Suprapubic skin (tissue), 4 donors: ENCODE data around the gene NHLRC4. TPM values are rescaled to one million over a fixed set of nuclear protein-coding genes. Genes with fewer than 3 reads are reported as not detected.
A peak's percentile ranks its signal among the peaks of the same experiment; 100 is the strongest.
"Not testable (repeated sequence)": the region's sequence is repeated elsewhere in the genome, so short reads cannot be mapped to it uniquely, and the experiment has no call there.

ENCODE experiments used
- DNase-seq, 2 donors: peaks; one replicate each; pipeline ENCODE4 v3.0.0-alpha.2; 2019; ENCODE audit warnings: low spot score in 2 of 2
- H3K27ac ChIP-seq: fragments of 200-600 bp; sonication (generic); one replicate; pipeline ENCODE4 v1.5.1; 2019
- H3K27me3 ChIP-seq: fragments of 200-600 bp; sonication (generic); one replicate; pipeline ENCODE4 v1.5.1; 2019
- H3K36me3 ChIP-seq: fragments of 200-600 bp; sonication (generic); one replicate; pipeline ENCODE4 v1.5.1; 2019
- H3K4me1 ChIP-seq: fragments of 200-600 bp; sonication (generic); one replicate; pipeline ENCODE4 v1.5.1; 2019
- H3K4me3 ChIP-seq: fragments of 200-600 bp; sonication (generic); one replicate; pipeline ENCODE4 v1.5.1; 2019; ENCODE audit warnings: mild to moderate bottlenecking
- H3K9me3 ChIP-seq: fragments of 200-600 bp; sonication (generic); one replicate; pipeline ENCODE4 v1.5.1; 2019
- EP300 ChIP-seq: sonication (generic); formaldehyde crosslinking; IDR thresholded peaks from one replicate; pipeline ENCODE4 v1.6.1; 2017; ENCODE audit warnings: antibody characterized with exemption
- POLR2A ChIP-seq, 2 donors: fragments of 450-650 bp; IDR thresholded peaks; one replicate each; pipeline ENCODE4 v1.6.1; 2017; ENCODE audit warnings: antibody characterized with exemption in 2 of 2, mild to moderate bottlenecking in 2 of 2, moderate library complexity in 2 of 2
- POLR2AphosphoS5 ChIP-seq, 3 donors: sonication (generic); formaldehyde crosslinking; IDR thresholded peaks; one replicate each; pipeline ENCODE4 v1.6.1; 2017; ENCODE audit warnings: antibody characterized with exemption in 3 of 3
- WGBS: methylation state at CpG from one replicate; pipeline ENCODE4 v1.1.5; 2018; 5-methylcytosine and 5-hydroxymethylcytosine counted together
- total RNA-seq, 4 donors: library from RNA; depleted of rRNA; stranded (reverse); fragments of >200 nt; gene quantifications; one replicate each; pipeline ENCODE4 v1.1.0, GENCODE V29; 2016
- TF ChIP-seq, protein P1 (sequence below), 2 donors: fragments of 200-600 bp in 1 of 2; fragments of 450-650 bp in 1 of 2; sonication (generic) in 1 of 2; IDR thresholded peaks; one replicate each; pipeline ENCODE4 v1.5.1; 2016 to 2019; ENCODE audit warnings: antibody characterized with exemption in 2 of 2, mild to moderate bottlenecking in 1 of 2, moderate library complexity in 1 of 2

The NHLRC4 gene
- total RNA-seq, 4 donors from 2014 or later: 0.29 to 0.79 (median 0.35) TPM

DNA sequence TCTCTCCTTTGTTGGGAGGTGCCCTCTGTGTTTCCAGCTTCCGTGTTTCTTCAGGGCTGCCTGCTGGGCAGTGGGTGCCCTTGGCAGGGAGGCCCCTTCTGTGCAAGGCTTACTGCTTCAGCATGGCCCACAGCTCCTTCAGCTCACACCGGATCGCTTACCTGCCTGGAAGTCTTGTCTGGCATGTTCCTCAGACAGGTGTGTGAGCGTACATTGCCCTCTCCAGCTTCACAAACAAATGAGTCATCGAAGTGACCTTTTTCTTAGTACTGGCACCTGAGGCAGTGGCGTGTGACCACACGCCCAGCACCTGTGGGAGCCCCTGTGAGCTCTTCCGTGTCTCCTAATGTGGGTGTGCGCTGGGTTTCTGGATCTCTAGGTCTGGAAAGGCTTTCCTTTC, 26.6 kb downstream of the NHLRC4 start:
- Histone ChIP-seq H3K27ac (peak overlapping the region; percentile 91), H3K36me3 (no peaks in the 10 kb centered on the region), H3K4me3 (peak overlapping the region; percentile 84), H3K27me3 (no peaks in the 10 kb centered on the region), H3K9me3 (no peaks in the 10 kb centered on the region), H3K4me1 (peaks cover 68% of the 10 kb centered on the region)
- TF ChIP-seq POLR2A (IDR thresholded peaks at IDR 0.05): no peak
- TF ChIP-seq, protein P1, sequence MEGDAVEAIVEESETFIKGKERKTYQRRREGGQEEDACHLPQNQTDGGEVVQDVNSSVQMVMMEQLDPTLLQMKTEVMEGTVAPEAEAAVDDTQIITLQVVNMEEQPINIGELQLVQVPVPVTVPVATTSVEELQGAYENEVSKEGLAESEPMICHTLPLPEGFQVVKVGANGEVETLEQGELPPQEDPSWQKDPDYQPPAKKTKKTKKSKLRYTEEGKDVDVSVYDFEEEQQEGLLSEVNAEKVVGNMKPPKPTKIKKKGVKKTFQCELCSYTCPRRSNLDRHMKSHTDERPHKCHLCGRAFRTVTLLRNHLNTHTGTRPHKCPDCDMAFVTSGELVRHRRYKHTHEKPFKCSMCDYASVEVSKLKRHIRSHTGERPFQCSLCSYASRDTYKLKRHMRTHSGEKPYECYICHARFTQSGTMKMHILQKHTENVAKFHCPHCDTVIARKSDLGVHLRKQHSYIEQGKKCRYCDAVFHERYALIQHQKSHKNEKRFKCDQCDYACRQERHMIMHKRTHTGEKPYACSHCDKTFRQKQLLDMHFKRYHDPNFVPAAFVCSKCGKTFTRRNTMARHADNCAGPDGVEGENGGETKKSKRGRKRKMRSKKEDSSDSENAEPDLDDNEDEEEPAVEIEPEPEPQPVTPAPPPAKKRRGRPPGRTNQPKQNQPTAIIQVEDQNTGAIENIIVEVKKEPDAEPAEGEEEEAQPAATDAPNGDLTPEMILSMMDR (IDR thresholded peaks at IDR 0.05): no peak
- no peak for TF ChIP-seq POLR2AphosphoS5 (IDR thresholded peaks at IDR 0.05)
- no peak for TF ChIP-seq EP300
- DNase-seq: no peak
- 30% methylated on average over 8 of the region's 9 CpGs for WGBS

DNA sequence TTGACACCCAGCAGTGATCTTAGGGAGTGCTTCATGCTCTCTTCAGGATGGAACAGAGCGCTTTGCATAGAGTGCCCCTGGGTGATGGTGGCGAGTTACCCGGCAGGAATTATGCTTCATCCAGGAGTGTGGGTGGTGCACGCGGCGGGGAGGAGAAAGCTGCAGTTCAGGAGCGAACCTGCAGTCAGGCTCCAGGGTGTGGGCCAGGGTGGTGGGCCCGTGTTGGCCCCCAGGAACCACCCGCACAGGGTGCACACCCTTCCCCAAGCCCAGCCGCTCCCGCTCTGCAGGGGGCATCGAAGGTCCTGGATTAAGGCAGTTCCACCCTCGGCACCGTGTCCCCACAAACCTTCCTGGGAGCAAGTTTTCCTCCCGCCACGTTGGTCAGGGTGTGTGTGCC, 27.0 kb downstream of the NHLRC4 start:
- Histone ChIP-seq H3K9me3 (no peaks in the 10 kb centered on the region), H3K27me3 (no peaks in the 10 kb centered on the region), H3K4me3 (peak overlapping the region; percentile 18), H3K27ac (peak overlapping the region; percentile 91), H3K4me1 (peaks cover 65% of the 10 kb centered on the region), H3K36me3 (peaks cover 1% of the 10 kb centered on the region)
- no peak for DNase-seq
- no peak for TF ChIP-seq POLR2A (IDR thresholded peaks at IDR 0.05)
- no peak for TF ChIP-seq POLR2AphosphoS5 (IDR thresholded peaks at IDR 0.05)
- TF ChIP-seq, protein P1 (IDR thresholded peaks at IDR 0.05): no peak
- TF ChIP-seq EP300: no peak
- 10% methylated on average over 2 of the region's 16 CpGs for WGBS

DNA sequence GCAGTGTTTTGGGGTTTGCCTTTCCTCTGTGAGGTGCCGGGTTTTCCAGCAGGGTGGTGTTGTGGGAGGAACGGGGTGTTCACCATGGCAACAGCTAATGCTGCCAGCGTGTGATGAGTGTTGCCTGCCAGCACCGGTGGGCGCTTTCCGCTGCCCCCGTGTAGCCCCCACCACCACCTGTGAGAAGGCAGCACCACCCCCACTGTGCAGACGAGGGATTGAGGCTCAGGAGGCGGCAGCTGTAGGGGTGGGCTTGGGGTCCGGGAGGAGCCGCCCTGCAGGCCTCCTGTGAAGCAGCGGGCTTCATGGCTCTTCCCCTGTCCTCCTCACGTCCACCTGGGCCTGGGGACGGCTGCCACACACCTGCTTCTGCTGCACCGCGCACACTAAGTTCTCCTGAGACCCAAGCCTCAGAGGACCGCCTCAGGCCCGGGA, 28.3 kb downstream of the NHLRC4 start:
- Histone ChIP-seq H3K27me3 (no peaks in the 10 kb centered on the region), H3K9me3 (no peaks in the 10 kb centered on the region), H3K36me3 (peaks cover 7% of the 10 kb centered on the region), H3K4me1 (peaks cover 65% of the 10 kb centered on the region), H3K4me3 (no peak overlapping the region), H3K27ac (no peak overlapping the region)
- TF ChIP-seq, protein P1 (IDR thresholded peaks at IDR 0.05): no peak
- TF ChIP-seq POLR2A (IDR thresholded peaks at IDR 0.05): no peak
- TF ChIP-seq POLR2AphosphoS5 (IDR thresholded peaks at IDR 0.05): no peak
- TF ChIP-seq EP300: no peak
- DNase-seq: peak in 1 of 2 donors; percentile 55
- 75% methylated on average over 8 of the region's 18 CpGs for WGBS

DNA sequence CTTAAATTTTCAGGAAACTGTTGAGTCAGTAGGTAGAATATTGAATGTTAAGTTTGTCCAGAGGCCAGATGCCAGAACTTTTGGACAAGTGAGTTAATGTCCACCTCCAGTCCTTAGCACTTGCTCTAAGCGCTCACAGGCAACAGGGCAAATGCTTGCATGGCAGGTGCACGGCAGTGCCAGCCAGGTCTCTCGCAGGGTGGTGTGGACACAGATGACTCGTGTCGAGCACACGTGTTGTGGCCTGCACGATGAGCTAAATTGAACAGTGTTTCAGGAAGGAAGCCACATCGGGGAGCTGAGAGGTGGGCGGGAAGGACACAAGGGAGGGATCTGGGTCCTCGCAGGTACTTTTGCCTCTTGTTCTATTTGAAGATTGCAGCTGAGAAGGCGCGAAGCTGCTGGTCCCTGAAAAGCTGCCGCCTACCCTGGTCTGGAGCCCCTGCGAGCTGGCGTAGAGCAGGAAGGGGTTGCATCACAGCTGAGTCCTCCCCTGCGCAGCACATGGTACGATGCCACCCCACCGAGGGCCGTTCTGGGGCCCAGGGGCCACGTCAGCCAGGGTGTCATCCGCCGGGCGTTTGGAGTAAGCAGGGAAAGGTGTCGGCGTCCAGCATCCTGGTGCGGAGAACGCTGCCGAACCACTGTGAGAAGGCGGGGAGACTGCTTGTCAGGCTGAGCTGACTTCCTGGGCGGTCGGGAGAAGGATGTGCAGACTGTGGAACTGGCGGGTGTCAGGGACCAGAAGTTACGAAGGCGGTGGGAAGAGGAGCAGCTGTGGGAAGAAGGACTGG, 29.3 kb downstream of the NHLRC4 start:
- 77% methylated on average over 20 of the region's 34 CpGs for whole genome bisulfite sequencing
- TF ChIP-seq EP300: no peak
- Histone ChIP-seq H3K4me3 (no peak overlapping the region), H3K27me3 (no peaks in the 10 kb centered on the region), H3K27ac (no peak overlapping the region), H3K9me3 (no peaks in the 10 kb centered on the region), H3K4me1 (peaks cover 58% of the 10 kb centered on the region), H3K36me3 (peaks cover 7% of the 10 kb centered on the region)
- no peak for DNase-seq

DNA sequence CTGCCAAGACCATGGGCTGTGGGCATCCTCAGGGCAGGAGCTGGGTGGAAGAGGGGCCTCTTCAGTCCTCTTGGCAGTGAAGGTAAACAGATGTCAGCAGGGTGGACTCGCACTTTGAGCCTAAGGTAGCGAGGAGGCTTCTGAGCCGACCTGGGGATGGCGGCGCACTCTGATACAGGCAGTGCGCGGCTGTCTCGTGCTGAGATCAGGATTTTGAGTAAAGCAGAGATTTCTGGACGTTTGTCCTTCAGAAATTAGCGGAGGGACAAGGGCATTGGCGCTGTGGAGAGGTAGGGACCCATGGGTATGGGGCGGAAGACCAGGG, 29.9 kb downstream of the NHLRC4 start:
- Histone ChIP-seq H3K9me3 (no peaks in the 10 kb centered on the region), H3K27me3 (no peaks in the 10 kb centered on the region), H3K27ac (no peak overlapping the region), H3K4me1 (peaks cover 53% of the 10 kb centered on the region), H3K36me3 (peaks cover 7% of the 10 kb centered on the region), H3K4me3 (no peak overlapping the region)
- no peak for TF ChIP-seq POLR2A (IDR thresholded peaks at IDR 0.05)
- TF ChIP-seq, protein P1 (IDR thresholded peaks at IDR 0.05): no peak
- TF ChIP-seq EP300: no peak
- no peak for TF ChIP-seq POLR2AphosphoS5 (IDR thresholded peaks at IDR 0.05)
- 91% methylated on average over 12 of the region's 12 CpGs for WGBS
- no peak for DNase-seq

DNA sequence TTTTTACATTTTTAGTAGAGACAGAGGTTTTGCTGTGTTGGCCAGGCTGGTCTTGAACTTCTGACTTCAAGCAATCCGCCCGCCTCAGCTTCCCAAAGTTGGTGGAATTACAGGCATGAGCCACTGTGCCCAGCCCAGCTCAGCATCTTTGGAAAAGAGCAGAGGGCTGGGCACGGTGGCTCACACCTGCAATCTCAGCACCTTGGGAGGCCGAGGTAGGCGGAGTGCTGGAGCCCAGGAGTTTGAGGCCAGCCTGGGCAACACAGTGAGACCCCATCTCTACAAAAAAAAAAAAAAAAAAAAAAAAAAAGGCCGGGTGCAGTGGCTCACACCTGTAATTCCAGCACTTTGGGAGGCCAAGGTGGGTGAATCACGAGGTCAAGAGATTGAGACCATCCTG, 30.9 kb downstream of the NHLRC4 start:
- DNase-seq, H3K4me3 ChIP-seq, H3K36me3 ChIP-seq, H3K27me3 ChIP-seq, H3K27ac ChIP-seq, H3K9me3 ChIP-seq: not testable (repeated sequence)
- 97% methylated on average over 7 of the region's 7 CpGs for WGBS
- H3K4me1 ChIP-seq: peaks cover 43% of the 10 kb centered on the region
